Ascending aorta (tissue), 2 donors: ENCODE results near the gene RALGDS. TPM values are rescaled to one million over a fixed set of nuclear protein-coding genes. Genes with fewer than 3 reads are reported as not detected.
A peak's percentile ranks its signal among the peaks of the same experiment; 100 is the strongest.

Source experiments
- DNase-seq, 2 donors: peaks; one replicate each; pipeline ENCODE4 v3.0.0-alpha.2; 2019; ENCODE audit warnings: low spot score in 2 of 2
- H3K27ac ChIP-seq, 2 donors: fragments of 200-600 bp; sonication (generic); one replicate each; pipeline ENCODE4 v1.5.1; 2016 to 2017; ENCODE audit warnings: mild to moderate bottlenecking in 1 of 2
- H3K27me3 ChIP-seq: fragments of 200-600 bp; sonication (generic); one replicate; pipeline ENCODE4 v1.5.1; 2017
- H3K36me3 ChIP-seq, 2 donors: fragments of 200-600 bp; sonication (generic); one replicate each; pipeline ENCODE4 v1.5.1; 2016
- H3K4me1 ChIP-seq, 2 donors: fragments of 200-600 bp; sonication (generic); one replicate each; pipeline ENCODE4 v1.5.1; 2016 to 2017; ENCODE audit warnings: mild to moderate bottlenecking in 1 of 2
- H3K4me3 ChIP-seq, 2 donors: fragments of 200-600 bp; sonication (generic); one replicate each; pipeline ENCODE4 v1.5.1; 2016 to 2017; ENCODE audit warnings: mild to moderate bottlenecking in 1 of 2
- H3K9me3 ChIP-seq, 2 donors: fragments of 200-600 bp; sonication (generic); one replicate each; pipeline ENCODE4 v1.5.1; 2016
- CTCF ChIP-seq, 3 experiments: fragments of 200-600 bp in 2 of 3; fragments of 450-650 bp in 1 of 3; sonication (generic) in 2 of 3; IDR thresholded peaks; one replicate each; pipeline ENCODE4 v1.5.1; 2016 to 2019; ENCODE audit warnings: antibody characterized with exemption in 3 of 3, mild to moderate bottlenecking in 1 of 3, moderate library complexity in 1 of 3
- intact Hi-C: fragments of 100-400 bp; cut with DNase I; formaldehyde crosslinking; loops from one replicate; pipeline ENCODE4 v1.15.1; 2023
- total RNA-seq: library from RNA; depleted of rRNA; stranded (reverse); fragments of >200 nt; gene quantifications from one replicate; pipeline ENCODE4 v1.1.0, GENCODE V29; 2016

Gene RALGDS
- total RNA-seq, 1 donor from 2014 or later = 53.9 TPM

DNA sequence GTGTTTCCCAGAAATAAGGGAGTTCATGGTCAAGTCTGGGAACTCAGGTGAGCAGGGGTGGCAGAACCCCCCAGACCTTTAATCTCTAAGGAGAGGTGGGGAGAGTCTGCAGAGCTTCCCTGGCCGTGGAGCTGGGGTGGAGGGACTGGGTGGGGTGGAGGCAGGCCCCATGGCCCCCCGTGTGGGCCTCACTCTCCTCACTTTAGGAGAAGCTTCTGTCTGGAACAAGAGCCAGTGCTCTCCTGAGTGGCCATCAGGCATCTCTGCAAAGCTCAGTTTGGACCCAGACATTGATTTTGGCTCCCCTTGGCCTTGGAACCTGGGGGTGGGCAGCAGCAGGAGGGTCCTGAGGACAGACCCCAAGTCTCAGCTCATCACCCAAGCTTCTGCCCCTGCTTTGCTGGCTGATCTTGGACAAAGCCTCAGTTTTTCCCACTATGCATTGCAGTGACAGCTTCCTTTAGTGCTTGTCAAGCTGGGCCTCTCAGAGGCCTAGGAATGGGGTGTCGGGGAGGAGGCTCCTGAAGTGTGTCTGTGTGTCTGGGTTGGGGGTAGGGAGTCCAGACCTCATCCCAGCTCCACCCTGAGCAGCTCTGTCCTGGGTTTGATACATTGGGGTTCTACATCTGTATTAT, 46.2 kb upstream of the RALGDS start:
- no peaks in the 10 kb centered on the region for H3K27me3 ChIP-seq
- H3K4me1 ChIP-seq = peaks cover 0 to 17% of the 10 kb centered on the region in 2 donors
- no peak for TF ChIP-seq CTCF (IDR thresholded peaks at IDR 0.05)
- intact Hi-C loops = no loop called here
- H3K27ac ChIP-seq = no peak overlapping the region
- no peak overlapping the region for H3K4me3 ChIP-seq
- no peaks in the 10 kb centered on the region for H3K9me3 ChIP-seq
- no peaks in the 10 kb centered on the region for H3K36me3 ChIP-seq
- no peak for DNase-seq

- no peaks in the 10 kb centered on the region for H3K27me3 ChIP-seq
- H3K27ac ChIP-seq = no peak overlapping the region
- no peaks in the 10 kb centered on the region for H3K36me3 ChIP-seq
- no peaks in the 10 kb centered on the region for H3K9me3 ChIP-seq
- TF ChIP-seq CTCF (IDR thresholded peaks at IDR 0.05) = no peak
- H3K4me1 ChIP-seq = peaks cover 0 to 17% of the 10 kb centered on the region in 2 donors
- no peak for DNase-seq
- H3K4me3 ChIP-seq = no peak overlapping the region
- intact Hi-C loops = no loop called here
Observed at GRCh38 chr9:133166392-133166791, 45.4 kb upstream of the RALGDS start.

- Histone ChIP-seq H3K4me1 (peaks cover 0 to 17% of the 10 kb centered on the region in 2 donors), H3K27ac (no peak overlapping the region), H3K9me3 (no peaks in the 10 kb centered on the region), H3K4me3 (no peak overlapping the region), H3K27me3 (no peaks in the 10 kb centered on the region), H3K36me3 (no peaks in the 10 kb centered on the region)
- no peak for DNase-seq
- TF ChIP-seq CTCF (IDR thresholded peaks at IDR 0.05) = no peak
- intact Hi-C loops = no loop called here
Observed at GRCh38 chr9:133165452-133165730, 44.4 kb upstream of the RALGDS start.

DNA sequence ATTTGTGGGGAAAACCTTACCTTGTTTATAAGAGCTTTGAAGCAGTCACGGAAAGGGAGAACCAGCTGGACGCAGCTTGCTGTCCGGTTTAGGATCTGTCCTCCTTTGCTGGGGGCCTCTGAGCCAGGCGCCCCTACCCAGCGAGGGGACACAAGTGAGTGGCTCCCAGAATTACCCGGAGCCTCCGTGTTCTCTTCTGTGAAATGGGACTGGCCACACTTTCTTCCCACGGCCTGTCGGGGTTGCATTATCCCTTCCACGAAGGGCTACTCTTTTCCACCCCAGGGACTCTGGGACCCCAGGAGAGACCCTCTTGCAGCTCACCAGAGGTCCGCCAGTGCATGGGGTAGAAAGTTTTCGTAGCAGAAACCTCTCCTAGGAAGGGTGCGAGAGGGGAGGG, 43.2 kb upstream of the RALGDS start:
- peak overlapping the region; percentile 67 to 71 for H3K27ac ChIP-seq
- no peaks in the 10 kb centered on the region for H3K36me3 ChIP-seq

DNA sequence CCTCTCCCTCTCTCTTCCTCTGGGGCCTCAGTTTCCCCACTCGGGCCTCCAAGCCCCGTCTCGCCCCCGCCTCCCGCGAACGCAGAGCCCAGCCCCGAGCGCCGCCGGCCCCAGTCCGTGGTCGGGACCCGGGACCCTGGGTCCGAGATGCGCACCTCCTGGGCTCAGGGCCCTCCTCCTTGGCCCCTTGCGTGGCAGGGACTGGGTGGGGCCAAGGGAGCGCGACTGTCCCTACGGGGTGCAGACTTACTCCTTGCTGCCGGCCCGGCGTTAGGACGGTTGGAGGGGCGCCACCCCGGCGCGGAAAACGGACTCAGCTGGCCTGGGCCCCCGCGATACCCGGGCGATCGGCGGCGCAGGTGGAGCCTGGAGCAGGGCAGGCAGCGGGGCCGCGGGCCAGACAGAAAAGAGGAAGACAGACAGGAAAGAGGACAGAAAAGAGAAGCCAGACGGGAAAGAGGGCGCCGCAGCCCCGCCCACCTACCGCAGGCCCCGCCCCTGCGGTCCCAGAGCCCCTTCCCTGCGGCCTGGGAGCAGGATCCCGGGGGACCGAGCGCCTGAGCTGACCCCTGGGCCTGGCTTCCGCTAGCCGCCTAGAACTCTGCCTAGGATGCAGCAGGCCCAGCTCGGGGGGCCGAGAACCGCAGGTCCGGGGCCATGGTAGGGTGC, 42.6 kb upstream of the RALGDS start, which contains the start of gene GBGT1:
TSS of gene GBGT1 (minus strand) at position 411 of the 669 bp plus-strand sequence. CDS start 1,502 bp downstream, outside the sequence.
- Histone ChIP-seq H3K9me3 (no peaks in the 10 kb centered on the region), H3K27ac (peak within 1 kb of the TSS; percentile 67 to 71), H3K27me3 (no peaks in the 10 kb centered on the region), H3K4me3 (peak within 1 kb of the TSS; percentile 77 to 83), H3K36me3 (no peaks in the 10 kb centered on the region), H3K4me1 (peaks cover 0 to 17% of the 10 kb centered on the region in 2 donors)
- DNase-seq = peak in 1 of 2 donors; percentile 78
- no peak for TF ChIP-seq CTCF (IDR thresholded peaks at IDR 0.05)
- intact Hi-C loops = no loop called here

More for the DNA sequence above, 43.2 kb upstream of the RALGDS start:
- DNase-seq = no peak
- Histone ChIP-seq H3K9me3 (no peaks in the 10 kb centered on the region), H3K27me3 (no peaks in the 10 kb centered on the region), H3K4me1 (peaks cover 0 to 17% of the 10 kb centered on the region in 2 donors), H3K4me3 (peak overlapping the region; percentile 77 to 83)
- TF ChIP-seq CTCF (IDR thresholded peaks at IDR 0.05) = no peak
- intact Hi-C loops = no loop called here
